Measurements from ENCODE around the gene ATP6V1F.

GRCh38 chr7:128849804-128850490 is 12.7 kb upstream of the ATP6V1F start:
- TF ChIP-seq CTCF (optimal IDR thresholded peaks at IDR 0.05 in 1 of 3, IDR thresholded peaks at IDR 0.05 in 1 of 3, conservative IDR thresholded peaks at IDR 0.05 in 1 of 3; ENCODE audit: extremely low read depth in 1 of 3, insufficient read depth in 2 of 3, low read length in 3 of 3) = no peak
- no peak for TF ChIP-seq EZH2 (IDR thresholded peaks at IDR 0.05; ENCODE audit: low read length)
